GM21528 (cell line): ENCODE measurements around the gene ZW10.

Experiments used
- ATAC-seq: cut with Tn5 transposase; IDR thresholded peaks from one replicate; pipeline ENCODE4 v1.9.1; 2021; ENCODE audit warnings: mild to moderate bottlenecking, moderate library complexity; ENCODE audit not compliant: unreplicated experiment, low FRiP score

The ZW10 gene

GRCh38 chr11:113701491-113701890 is 72.0 kb downstream of the ZW10 start:
- ATAC-seq: no peak

DNA sequence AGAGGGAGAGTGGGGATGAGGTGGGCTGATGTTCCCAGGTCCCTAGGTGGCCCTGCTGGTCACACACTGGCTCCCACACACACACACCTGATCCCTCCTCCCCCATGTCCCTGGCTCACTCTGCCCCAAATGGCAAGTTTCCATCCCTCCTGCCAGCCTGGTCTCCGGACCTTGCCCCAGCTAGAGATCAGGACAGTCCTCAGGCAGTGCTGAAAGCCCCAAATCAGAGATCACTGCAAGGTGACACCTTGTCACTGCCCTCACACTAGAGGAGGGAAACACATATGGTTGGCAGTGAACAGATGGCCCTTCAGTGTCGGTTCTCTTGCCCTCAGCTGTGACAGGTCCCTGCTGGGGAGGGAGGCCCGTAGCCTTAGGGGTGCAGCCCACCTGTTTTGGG is 75.0 kb downstream of the ZW10 start:
- no peak for ATAC-seq

DNA sequence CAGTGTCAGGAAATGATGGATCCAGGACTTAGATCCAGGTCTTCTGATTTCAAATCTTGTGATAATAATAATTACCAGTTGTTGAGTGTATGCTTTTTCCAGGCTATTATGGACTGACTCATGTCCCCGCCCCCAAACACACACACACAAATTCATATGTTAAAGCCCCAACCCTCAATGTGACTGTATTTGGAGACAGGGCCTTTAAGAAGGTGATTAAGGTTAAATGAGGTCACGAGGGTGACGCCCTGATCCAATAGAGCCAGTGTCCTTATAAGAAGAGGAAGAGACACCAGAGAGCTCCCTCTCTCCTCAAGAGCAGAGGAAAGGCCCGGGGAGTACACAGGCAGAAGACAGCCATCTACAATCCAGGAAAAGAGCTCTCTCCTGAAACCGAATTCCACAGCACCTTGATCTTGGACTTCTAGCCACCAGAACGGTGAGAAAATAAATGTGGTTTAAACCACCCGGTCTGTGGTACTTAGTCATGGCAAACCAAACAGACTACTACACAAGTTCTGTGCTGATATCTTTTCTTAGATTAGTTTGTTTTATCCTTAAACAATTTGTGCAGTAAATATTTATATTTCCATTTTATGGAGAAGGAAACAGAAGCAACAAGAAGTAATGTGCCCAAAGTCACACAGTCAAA is 75.6 kb downstream of the ZW10 start:
- ATAC-seq: no peak

- ATAC-seq: no peak
Measured at GRCh38 chr11:113697111-113697510, 76.4 kb downstream of the ZW10 start.

- ATAC-seq: no peak
Measured at GRCh38 chr11:113695207-113695606, 78.3 kb downstream of the ZW10 start.

DNA sequence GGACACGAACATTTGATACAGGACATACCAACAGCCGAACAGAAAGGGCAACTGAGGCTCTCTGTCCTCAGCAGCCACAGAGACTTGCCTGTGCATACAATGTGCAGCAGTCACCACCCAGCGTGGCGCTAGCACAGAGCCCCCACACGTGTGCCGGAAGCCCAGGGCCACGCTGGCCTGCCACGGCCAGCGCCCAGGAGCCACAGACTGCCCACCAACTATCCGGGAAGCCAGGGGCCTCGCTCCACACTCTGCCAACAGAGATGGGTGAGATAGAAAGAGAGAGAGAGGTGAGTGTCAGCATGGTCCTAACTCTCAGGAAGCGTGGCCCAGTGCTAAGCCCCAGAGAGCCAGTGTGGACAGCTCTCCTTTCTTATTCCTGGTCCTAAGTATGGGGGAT is 79.1 kb downstream of the ZW10 start:
- ATAC-seq: no peak

DNA sequence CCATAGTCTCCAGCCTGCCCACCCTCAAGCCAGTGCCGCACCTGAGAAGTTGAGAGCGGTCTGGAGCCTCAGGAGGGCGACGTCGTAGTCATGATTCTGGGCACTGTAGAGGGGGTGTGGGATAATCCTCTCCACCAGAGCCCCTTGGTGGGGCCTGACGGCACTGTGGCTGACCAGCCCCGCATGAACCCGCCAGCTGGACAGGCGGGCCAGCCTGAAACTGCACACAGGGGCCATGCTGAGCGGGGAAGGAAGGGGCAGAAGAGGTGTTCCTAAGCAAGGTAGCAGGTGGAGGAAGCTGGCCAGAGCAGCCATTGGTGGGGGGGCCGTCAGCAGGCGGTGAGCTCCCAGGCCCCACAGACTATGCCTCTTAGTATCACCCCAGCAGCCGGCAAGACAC is 80.5 kb downstream of the ZW10 start:
- ATAC-seq: no peak

DNA sequence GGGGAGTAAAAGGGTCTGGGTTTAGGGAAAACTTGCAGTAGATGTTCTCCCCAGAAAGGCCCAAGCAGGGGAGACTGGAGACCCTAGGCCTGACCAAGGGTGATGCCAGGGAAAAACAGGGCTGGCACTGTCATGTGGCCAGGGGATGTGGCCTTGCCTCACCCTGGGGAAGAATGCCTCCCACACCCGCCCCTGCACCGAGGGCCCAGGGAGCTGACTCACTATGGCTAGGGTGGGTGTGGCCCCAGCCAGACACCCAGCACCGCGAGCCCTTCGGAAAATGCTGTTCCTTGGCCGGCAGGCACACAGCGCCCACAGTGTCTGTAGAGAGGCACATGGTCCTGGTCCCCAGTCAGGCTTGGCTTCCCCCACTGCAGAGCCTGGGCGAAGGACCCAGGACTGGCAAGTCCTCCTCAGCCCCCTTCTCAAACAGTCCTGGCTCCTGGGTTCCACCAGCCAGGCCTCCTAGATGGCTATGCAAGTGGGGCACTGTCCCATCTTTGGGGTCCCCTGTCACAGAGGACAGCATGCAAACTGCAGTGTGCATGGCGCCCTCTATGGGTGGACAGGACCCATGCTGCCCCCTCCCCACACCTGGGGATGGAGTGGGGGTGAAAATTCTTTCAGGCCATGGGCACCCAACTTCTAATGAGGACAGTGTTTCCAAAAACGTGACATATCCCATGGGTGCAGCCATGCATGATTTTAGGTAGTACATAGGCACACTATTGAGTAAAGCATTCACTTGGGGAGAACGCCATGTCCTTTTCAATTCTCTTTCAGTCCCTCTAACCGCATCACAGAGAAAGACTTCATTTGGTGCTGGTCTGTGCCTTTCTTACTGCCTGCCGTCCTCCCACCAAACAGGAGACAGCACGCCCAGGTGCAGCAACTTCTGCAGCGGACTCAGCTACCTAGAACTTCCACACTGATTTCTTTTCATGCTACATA is 82.6 kb downstream of the ZW10 start:
- ATAC-seq: no peak

DNA sequence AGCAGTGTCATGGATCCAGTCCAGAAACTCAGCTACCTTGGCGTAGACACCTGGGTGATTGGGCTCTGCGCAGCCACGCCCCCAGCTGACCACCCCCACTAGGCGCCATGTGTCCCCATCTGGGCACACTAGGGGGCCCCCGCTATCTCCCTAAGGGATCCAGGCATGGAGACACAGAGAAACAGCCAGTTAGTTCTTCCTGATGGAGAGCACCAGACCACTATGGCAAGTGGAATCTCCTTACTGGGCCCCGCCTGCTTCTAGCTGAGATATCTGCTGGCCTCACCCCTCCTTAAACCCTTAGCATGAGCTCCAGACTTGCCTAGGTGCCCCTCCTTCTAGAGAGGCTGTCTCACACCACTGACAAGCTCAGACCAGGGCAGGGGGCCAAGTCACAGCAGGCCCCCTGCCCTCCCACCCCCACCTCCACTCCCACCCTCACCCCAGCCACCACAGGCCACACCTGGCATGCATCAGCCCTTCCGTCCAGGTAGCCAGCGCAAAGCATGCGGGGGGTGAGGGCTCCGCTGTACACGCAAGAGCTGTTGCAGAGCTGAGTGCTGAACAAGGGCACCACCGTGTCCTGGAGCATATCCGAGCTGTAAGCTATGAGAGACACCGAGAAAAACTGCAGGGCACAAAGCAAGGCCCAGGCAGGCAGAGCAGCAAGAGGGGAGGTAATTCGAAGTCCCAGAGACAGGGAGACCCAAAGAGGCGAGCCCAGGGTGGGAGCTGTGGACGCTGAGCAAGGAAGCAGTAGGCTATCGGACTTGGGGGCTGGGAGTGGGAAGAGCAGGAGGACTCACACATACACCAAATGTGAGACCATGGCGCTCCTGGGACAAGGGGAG is 83.5 kb downstream of the ZW10 start:
- no peak for ATAC-seq

DNA sequence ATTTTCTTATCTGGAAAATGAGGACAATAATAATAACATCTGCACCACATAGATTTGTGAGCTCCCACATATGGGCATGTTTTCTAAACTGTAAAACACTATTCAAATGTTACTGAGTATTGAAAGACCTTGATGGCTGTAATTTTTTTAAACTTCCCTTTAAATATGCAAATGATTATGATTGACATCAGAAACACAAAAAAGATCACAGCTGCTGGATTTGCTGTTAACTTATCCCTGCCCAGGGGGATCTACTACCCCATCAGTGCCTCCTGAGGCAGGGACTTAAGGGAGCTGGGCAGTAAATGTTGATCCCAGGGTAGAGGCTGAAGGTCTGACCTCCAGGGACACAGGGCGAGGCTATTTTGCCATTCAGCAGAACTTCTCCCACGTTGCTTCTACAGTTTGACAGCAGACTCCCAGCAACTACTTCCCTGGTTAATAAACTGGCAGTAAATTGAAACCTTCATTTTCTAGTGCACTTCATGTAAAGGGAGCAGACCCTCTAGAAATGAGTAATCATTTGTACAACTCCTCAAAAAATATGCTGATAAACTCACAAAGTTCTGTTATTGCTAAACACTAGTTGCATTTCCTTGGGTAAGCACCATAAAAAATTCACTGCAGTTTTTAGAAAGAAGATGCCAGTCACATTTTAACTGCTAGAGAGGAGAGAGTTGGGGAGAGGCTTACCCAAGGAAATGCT is 87.7 kb downstream of the ZW10 start:
- ATAC-seq: no peak

DNA sequence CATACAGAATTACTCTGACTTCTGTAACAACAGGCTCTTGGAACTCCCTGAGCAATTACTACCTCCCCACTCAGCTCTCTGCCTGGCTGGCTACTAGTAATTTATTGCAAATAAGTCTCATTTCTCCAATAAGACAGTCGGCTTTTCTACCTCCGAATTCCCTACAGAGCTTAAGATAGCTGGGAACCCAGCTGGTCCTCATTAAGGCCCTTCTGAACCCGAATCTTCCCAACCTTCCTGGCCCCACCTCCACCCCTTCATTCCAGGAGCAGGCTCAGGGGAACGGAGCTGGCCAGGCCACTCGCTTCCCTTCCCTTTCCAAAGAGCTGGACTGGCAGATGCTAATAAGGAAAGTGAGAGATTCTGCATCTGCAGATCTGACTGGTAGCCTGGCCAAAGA is 89.0 kb downstream of the ZW10 start:
- no peak for ATAC-seq

GRCh38 chr11:113683481-113684046 is 89.9 kb downstream of the ZW10 start:
- no peak for ATAC-seq
